Pulmonary artery endothelial cell (primary cell): ENCODE results near the gene NFKB1. TPM values are rescaled to one million over a fixed set of nuclear protein-coding genes. Genes with fewer than 3 reads are reported as not detected.
"Not testable (repeated sequence)": the region's sequence is repeated elsewhere in the genome, so short reads cannot be mapped to it uniquely, and the experiment has no call there.

Source experiments
- DNase-seq: peaks from one replicate; pipeline ENCODE4 v3.0.0-alpha.2; 2011; ENCODE audit warnings: low read depth, low spot score
- total RNA-seq: library from RNA; depleted of rRNA; stranded (reverse); fragments of >200 nt; gene quantifications from 2 replicates; pipeline ENCODE4 v1.2.3, GENCODE V29; 2014

Gene NFKB1
- total RNA-seq, 1 donor from 2014 or later, result 45.1 TPM

- DNase-seq, result no peak
Measured at GRCh38 chr4:102596532-102596931, 95.4 kb downstream of the NFKB1 start.

- DNase-seq, result no peak
Measured at GRCh38 chr4:102598086-102598761, 97.1 kb downstream of the NFKB1 start.

GRCh38 chr4:102598762-102599374 lies 97.7 kb downstream of the NFKB1 start:
- DNase-seq, result no peak

GRCh38 chr4:102599455-102599854 lies 98.3 kb downstream of the NFKB1 start:
- DNase-seq, result no peak

- no peak for DNase-seq
Measured at GRCh38 chr4:102599886-102600285, 98.7 kb downstream of the NFKB1 start.

- no peak for DNase-seq
Measured at GRCh38 chr4:102600689-102601088, 99.5 kb downstream of the NFKB1 start.

GRCh38 chr4:102601586-102602227 lies 100.5 kb downstream of the NFKB1 start:
- DNase-seq, result no peak

- no peak for DNase-seq
Measured at GRCh38 chr4:102604222-102604940, 103.2 kb downstream of the NFKB1 start.

- no peak for DNase-seq
Measured at GRCh38 chr4:102606261-102606660, 105.1 kb downstream of the NFKB1 start.

GRCh38 chr4:102606846-102607450 lies 105.8 kb downstream of the NFKB1 start:
- no peak for DNase-seq

GRCh38 chr4:102608190-102608589 lies 107.0 kb downstream of the NFKB1 start:
- DNase-seq, result no peak

GRCh38 chr4:102610007-102610406 lies 108.8 kb downstream of the NFKB1 start:
- no peak for DNase-seq

- DNase-seq, result no peak
Measured at GRCh38 chr4:102610476-102610875, 109.3 kb downstream of the NFKB1 start.

GRCh38 chr4:102612210-102612609 lies 111.1 kb downstream of the NFKB1 start:
- DNase-seq, result no peak

GRCh38 chr4:102612824-102613366 lies 111.7 kb downstream of the NFKB1 start:
- DNase-seq, result no peak

GRCh38 chr4:102614801-102615200 lies 113.6 kb downstream of the NFKB1 start:
- no peak for DNase-seq

- DNase-seq, result no peak
Measured at GRCh38 chr4:102616636-102617035, 115.5 kb downstream of the NFKB1 start.

GRCh38 chr4:102619021-102619420 lies 117.9 kb downstream of the NFKB1 start:
- not testable (repeated sequence) for DNase-seq

GRCh38 chr4:102619776-102620631 lies 118.8 kb downstream of the NFKB1 start:
- not testable (repeated sequence) for DNase-seq
